Stimulated activated CD4-positive, alpha-beta T cell treated with anti-CD3 and anti-CD28 coated beads, Interleukin-12 subunit alpha, Interleukin-12 subunit beta, amount 100 ng/mL, for 48 hours (primary cell): ENCODE data around the gene ANKRA2.
A peak's percentile ranks its signal among the peaks of the same experiment; 100 is the strongest.

Experiments used
- DNase-seq, 3 donors: peaks; one replicate each; pipeline ENCODE4 v3.0.0-alpha.2; 2020; ENCODE audit warnings: low read depth in 2 of 3, low spot score in 1 of 3

ANKRA2 gene

GRCh38 chr5:73565139-73565968 lies at the start of gene ANKRA2, which contains the start of gene UTP15:
Gene ANKRA2, minus strand, starts transcription at chr5:73565639. Its CDS starts 2,758 bp downstream, at chr5:73562881.
Gene UTP15, plus strand, starts transcription at chr5:73565743. Its CDS starts 1,602 bp downstream, at chr5:73567345.
- peak; percentile 95 to 99 (median 99) for DNase-seq

- DNase-seq = no peak
Measured at GRCh38 chr5:73615085-73615484, 49.6 kb upstream of the ANKRA2 start.

- DNase-seq = no peak
Measured at GRCh38 chr5:73612799-73613198, 47.4 kb upstream of the ANKRA2 start.

DNA sequence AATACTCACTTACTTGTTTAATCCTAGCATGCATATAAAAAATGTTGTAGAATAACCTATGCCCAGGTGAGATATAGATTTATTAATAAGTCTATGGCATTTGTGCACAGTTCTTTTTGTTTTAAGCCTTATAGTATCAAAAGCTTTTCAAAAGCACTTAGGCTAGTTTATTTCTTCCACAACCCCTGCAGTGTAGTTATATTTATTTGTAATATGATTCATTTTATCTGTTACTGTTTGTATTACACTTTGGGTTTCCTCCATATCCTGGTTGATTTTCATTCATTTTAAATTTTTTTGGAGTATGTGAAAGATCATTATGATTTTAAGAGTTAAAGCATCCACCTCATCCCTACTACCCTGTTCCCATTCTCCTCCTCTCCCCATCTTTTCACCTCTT lies 41.8 kb upstream of the ANKRA2 start:
- DNase-seq = no peak

- no peak for DNase-seq
Measured at GRCh38 chr5:73606206-73606753, 40.8 kb upstream of the ANKRA2 start.

DNA sequence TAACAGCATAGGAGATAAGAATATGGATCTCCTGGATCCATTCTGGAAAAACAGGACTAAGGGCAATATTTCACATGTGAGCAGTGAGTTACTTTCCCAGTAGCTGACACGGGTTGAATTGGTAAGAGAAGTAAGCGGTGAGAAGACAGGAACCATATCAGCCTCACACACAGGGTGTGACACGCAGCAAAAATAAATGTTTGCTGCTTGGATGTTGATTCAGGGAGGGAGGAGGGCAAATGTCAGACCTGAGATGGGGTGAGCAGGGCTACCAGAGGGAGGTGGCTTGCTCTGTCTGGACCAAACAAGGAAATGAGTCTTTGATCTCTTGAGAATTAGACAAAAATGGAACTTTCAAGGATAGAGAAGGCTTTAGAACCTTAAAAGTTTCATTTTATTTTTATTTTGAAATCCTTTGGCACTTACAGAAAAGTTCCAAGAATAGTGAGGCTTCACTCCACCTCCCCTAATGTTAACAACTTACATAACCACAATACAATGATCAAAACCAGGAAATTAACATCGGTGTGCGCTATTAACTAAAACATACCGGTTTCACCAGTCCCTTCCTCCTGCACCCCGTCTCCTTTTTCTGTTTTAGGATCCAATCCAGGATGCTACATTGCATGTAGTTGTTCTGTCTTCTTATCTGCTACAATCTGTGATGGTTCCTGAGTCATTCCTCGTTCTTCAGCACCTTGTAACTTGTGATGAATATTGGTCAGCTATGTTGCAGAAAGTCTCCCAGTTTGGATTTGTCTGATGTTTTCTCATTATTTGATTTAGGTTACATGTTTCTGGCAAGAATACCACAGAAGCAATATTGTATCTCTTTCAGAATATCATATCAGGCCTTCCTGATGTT lies 40.0 kb upstream of the ANKRA2 start:
- DNase-seq = no peak

DNA sequence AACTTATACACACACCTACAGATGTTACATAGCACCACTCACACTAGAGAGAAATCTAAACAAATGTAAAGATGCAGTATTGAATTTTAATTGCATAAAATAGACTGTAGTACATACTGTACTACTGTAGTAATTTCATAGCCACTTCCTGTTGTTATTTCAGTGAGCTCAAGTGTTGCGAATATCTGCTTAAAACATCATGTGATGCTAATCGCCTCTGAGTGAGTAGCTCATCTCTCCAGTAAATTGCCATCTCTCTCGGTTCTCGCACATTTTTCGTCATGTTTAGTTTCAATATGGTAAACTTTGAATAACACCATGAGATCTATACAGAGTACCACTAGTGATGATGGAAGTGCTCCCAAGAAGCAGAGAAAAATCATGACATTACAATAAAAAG lies 38.6 kb upstream of the ANKRA2 start:
- no peak for DNase-seq

DNA sequence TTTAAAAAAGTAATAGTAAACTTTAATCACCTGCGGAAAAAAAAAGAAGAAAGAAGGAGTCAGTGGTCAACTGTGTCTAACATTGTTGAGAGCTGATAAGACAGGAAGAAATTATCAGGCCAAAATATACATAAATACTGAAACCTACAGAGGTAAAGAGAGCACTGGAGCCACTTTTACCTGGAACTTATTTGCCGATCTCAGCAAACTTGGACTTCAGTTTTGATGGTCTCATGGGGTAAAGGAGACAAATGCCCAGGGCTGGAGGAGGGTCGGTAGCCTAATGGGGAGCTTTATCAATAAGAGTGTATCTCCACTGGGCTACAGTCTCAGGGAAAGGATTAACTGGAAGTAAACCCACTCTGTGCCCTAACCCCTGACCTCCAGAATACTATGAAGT lies 33.9 kb upstream of the ANKRA2 start:
- no peak for DNase-seq

- DNase-seq = peak in 1 of 3 donors; percentile 18
Measured at GRCh38 chr5:73596705-73597328, 31.4 kb upstream of the ANKRA2 start.

DNA sequence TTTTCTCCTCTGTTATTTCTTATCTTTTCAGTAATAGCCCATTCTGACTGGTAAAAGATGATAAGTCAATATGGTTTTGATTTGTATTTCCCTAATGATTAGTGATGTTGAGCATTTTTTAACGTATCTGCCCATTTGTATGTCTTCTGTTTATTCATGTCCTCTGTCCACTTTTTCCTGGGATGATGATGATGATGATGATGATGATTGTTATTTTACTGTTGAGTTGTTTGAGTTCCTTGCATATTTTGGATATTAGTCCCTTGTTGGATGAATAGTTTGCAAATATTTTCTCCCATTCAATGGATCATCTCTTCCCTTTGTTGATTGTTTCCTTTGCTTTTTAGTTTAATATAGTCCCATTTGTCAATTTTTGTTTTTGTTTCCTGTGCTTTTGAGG lies 27.1 kb upstream of the ANKRA2 start:
- DNase-seq = no peak

GRCh38 chr5:73591698-73592501 lies 26.5 kb upstream of the ANKRA2 start:
- DNase-seq = no peak

DNA sequence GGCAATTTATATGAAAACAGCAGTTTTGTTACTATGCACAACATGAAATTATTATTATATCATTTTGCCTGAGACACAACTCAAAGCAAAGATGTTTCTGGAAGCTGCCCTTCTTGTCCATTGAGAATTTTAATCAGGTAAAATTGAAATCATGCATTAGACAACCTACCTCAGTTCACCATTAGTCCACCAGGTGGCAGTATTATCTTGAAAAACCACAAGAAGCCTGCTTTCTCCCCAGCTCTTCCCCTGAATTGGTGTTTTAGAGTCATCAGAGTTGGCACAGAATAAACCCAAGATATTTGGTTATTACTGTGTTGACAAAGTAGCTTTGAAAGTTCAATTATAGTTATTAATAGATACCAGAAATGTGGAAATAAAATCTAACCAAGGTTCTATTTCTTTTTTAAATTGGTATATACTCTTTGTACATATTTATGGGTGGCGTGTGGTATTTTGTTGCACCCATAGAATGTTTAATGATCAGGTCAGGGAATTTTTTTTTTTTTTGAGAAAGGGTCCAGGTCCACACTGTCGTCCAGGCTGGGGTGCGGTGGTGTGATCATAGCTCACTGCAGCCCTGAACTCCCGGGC lies 25.8 kb upstream of the ANKRA2 start:
- DNase-seq = peak in 2 of 3 donors; percentile 6 to 82

- no peak for DNase-seq
Measured at GRCh38 chr5:73587923-73588322, 22.5 kb upstream of the ANKRA2 start.

- no peak for DNase-seq
Measured at GRCh38 chr5:73582285-73583145, 17.1 kb upstream of the ANKRA2 start.

DNA sequence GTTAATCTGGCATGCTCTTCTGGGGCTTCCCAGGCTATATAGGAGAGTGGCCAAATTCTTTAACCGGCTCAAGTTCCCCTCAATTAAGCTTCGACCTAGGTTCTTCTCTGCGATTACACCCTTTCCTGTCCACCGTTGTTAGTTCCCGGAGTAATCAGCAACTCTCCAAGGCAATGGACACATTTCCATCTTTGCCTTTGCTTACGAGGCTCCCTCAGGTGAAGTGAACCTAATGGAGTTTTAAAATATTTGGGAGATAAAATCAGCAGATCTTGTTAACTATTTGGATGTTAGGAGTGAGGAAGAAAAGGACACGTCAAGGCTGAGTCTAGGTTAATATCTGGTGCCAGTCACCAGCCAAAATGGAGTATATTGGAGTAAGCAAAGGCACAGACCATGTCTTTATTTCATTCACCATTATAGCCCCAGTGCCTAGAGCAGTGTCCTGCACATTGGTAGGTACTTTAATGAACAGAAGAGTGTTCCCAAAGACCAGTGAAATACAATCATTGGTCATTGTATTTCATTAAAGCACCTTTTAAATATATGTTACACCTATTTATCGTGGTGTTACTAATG lies 619 bp upstream of the ANKRA2 start:
- DNase-seq = peak in 1 of 3 donors; percentile 3

DNA sequence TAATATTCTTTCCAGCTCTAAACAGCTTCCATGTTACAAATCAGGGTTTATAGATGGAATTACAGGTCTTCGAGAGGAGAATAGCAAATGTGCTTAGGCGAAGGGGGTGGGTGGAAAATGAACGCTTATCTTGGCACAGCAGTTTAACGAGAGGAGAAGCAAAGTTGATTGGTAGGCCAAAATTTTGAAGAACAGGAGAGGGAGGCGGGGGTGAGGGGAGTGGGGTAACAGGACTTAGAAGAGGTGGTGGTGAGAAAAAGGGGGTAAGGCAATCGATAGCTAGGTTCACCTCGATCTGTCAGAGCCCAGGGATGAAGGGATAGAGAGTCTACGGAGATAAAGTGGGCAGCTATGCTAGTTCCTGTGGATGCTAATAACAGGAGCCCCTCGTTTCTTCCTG lies 764 bp downstream of the ANKRA2 start:
- DNase-seq = peak in 1 of 3 donors; percentile 2

- no peak for DNase-seq
Measured at GRCh38 chr5:73564018-73564417, 1.4 kb downstream of the ANKRA2 start.

- DNase-seq = no peak
Measured at GRCh38 chr5:73558950-73559349, 6.5 kb downstream of the ANKRA2 start.

DNA sequence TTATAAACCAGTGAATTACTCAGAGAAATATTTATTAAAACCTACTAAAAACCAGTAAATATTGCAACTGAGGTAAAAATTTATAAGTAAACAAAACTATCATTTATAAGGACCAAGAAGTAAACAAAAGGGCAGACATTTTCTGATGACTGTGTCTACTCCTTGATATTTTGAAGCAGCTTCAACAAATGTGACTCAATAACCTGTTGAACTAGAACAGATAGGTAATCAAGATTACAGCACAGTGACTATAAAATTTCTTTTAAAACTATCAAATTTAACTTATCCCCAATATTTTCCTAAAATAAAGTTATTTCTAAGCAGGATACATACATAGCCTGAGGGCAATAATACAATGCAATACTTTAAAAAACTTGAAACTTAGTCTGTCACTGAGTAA lies 12.8 kb downstream of the ANKRA2 start:
- DNase-seq = no peak
